Thymus (tissue), 11 donors: Measurements from ENCODE around the gene KRT4. TPM values are rescaled to one million over a fixed set of nuclear protein-coding genes. Genes with fewer than 3 reads are reported as not detected.

Experiments used
- DNase-seq, 9 donors: peaks; one replicate each; pipeline ENCODE4 v3.0.0-alpha.2; 2013; ENCODE audit warnings: low spot score in 9 of 9, low read depth in 6 of 9, missing footprints in 1 of 9
- H3K27ac ChIP-seq, 2 donors: one replicate each; pipeline ENCODE4 v1.5.1; 2013; ENCODE audit warnings: control low read depth in 1 of 2, low read depth in 1 of 2, low read length in 1 of 2, mild to moderate bottlenecking in 1 of 2, moderate library complexity in 1 of 2
- H3K27me3 ChIP-seq, 2 donors: one replicate each; pipeline ENCODE4 v1.5.1; 2013; ENCODE audit warnings: low read length in 1 of 2; ENCODE audit not compliant: control insufficient read depth in 2 of 2, insufficient read depth in 1 of 2
- H3K36me3 ChIP-seq, 2 donors: one replicate each; pipeline ENCODE4 v1.5.1; 2013; ENCODE audit warnings: low read length in 1 of 2, mild to moderate bottlenecking in 1 of 2, moderate library complexity in 1 of 2; ENCODE audit not compliant: control insufficient read depth in 2 of 2, insufficient read depth in 2 of 2
- H3K4me1 ChIP-seq, 2 donors: one replicate each; pipeline ENCODE4 v1.5.1; 2013; ENCODE audit warnings: low read length in 2 of 2; ENCODE audit not compliant: control insufficient read depth in 2 of 2, insufficient read depth in 2 of 2
- H3K4me3 ChIP-seq, 2 donors: one replicate each; pipeline ENCODE4 v1.5.1; 2013; ENCODE audit warnings: low read length in 2 of 2, control low read depth in 1 of 2, mild to moderate bottlenecking in 1 of 2
- H3K9me3 ChIP-seq, 2 donors: one replicate each; pipeline ENCODE4 v1.5.1; 2013; ENCODE audit warnings: low read length in 1 of 2, mild to moderate bottlenecking in 1 of 2; ENCODE audit not compliant: control insufficient read depth in 2 of 2, insufficient read depth in 1 of 2
- WGBS: extraction: QIAGEN DNeasy Blood & Tissue Kit; methylation state at CpG from one replicate; pipeline ENCODE4 v1.1.7; 2013; 5-methylcytosine and 5-hydroxymethylcytosine counted together
- polyA plus RNA-seq: library from polyadenylated mRNA; stranded (reverse); fragments of 200-250 nt; gene quantifications from one replicate; pipeline ENCODE4 v1.2.3, GENCODE V29; 2013
- total RNA-seq: library from RNA; stranded (reverse); fragments of 120-200 nt; gene quantifications from one replicate; pipeline ENCODE4 v1.2.4, GENCODE V29; 2013
- donor health status: healthy.

KRT4 gene
- total and polyA plus RNA-seq, 2 donors, result 0.66 to 24.8 TPM

DNA sequence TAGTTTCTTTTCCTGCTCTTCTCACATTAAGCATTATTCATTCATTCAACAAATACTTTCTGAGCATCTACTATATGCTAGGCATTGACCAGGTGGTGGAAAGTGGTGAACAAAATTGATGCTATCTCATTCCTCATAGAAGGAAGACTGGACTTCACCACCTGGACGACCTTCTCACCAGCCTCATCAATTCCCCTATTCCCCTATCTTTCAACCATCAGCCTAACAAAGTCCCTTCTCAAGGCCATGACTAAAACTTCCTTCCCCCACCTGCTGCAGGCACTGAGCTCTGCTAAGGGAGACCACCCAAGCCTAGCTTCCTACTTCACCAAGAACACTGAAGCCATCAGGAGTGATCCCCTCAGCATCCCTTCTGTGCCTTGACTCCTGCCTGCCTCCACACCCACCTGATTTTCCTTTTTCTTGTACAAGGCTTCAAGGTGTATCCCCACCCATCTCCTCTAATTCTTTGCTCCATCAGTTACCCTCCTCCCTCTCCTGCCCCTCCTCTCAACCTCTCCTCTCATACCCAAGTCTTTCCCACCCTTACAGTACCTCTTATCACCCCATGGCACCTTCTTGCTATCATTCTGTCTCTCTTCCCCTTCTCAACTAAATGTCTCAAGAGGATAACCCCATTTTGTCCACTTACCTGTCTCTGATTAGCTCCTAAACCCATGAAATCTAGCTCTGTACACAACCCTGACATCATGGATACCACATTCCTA, 56.3 kb downstream of the KRT4 start:
- Histone ChIP-seq H3K27ac (no peak overlapping the region), H3K4me3 (no peak overlapping the region), H3K27me3 (no peaks in the 10 kb centered on the region), H3K4me1 (no peaks in the 10 kb centered on the region), H3K36me3 (no peaks in the 10 kb centered on the region), H3K9me3 (peaks cover 1 to 9% of the 10 kb centered on the region in 2 donors)
- no peak for DNase-seq
- 46% methylated on average over 1 of the region's 1 CpG for WGBS

Other genes with a start within 250 kb of the KRT4 start
- 0.09 TPM for gene KRT74, start 240.3 kb downstream of the KRT4 start, total RNA-seq
- gene KRT74, start 240.3 kb downstream of the KRT4 start, polyA plus RNA-seq, result 0.34 TPM
- 0.33 TPM for gene KRT72, start 212.7 kb downstream of the KRT4 start, total RNA-seq
- 12.0 TPM for gene KRT72, start 212.7 kb downstream of the KRT4 start, polyA plus RNA-seq
- gene KRT73, start 195.6 kb downstream of the KRT4 start, total RNA-seq, result 0.28 TPM
- gene KRT73, start 195.6 kb downstream of the KRT4 start, polyA plus RNA-seq, result 1.9 TPM
- 3.6 TPM for gene KRT2, start 161.9 kb downstream of the KRT4 start, total RNA-seq
- gene KRT2, start 161.9 kb downstream of the KRT4 start, polyA plus RNA-seq, result 26.4 TPM
- gene KRT1, start 133.7 kb downstream of the KRT4 start, total RNA-seq, result 9.3 TPM
- gene KRT1, start 133.7 kb downstream of the KRT4 start, polyA plus RNA-seq, result 507 TPM
- gene KRT77, start 110.6 kb downstream of the KRT4 start, total RNA-seq, result 0.66 TPM
- gene KRT77, start 110.6 kb downstream of the KRT4 start, polyA plus RNA-seq, result 4.1 TPM
- 0.14 TPM for gene KRT76, start 36.8 kb downstream of the KRT4 start, total RNA-seq
- gene KRT76, start 36.8 kb downstream of the KRT4 start, polyA plus RNA-seq, result 0.91 TPM
- 0.14 TPM for gene KRT3, start 18.0 kb downstream of the KRT4 start, total RNA-seq
- gene KRT3, start 18.0 kb downstream of the KRT4 start, polyA plus RNA-seq, result 1.0 TPM
- 1.0 TPM for gene KRT79, start 20.2 kb upstream of the KRT4 start, total RNA-seq
- 25.8 TPM for gene KRT79, start 20.2 kb upstream of the KRT4 start, polyA plus RNA-seq
- gene KRT78, start 34.9 kb upstream of the KRT4 start, total RNA-seq, result 0.42 TPM
- 7.2 TPM for gene KRT78, start 34.9 kb upstream of the KRT4 start, polyA plus RNA-seq
- 100 TPM for gene KRT8, start 91.0 kb upstream of the KRT4 start, total RNA-seq
- gene KRT8, start 91.0 kb upstream of the KRT4 start, polyA plus RNA-seq, result 142 TPM
- 23.6 TPM for gene KRT18, start 135.0 kb upstream of the KRT4 start, total RNA-seq
- 60.2 TPM for gene KRT18, start 135.0 kb upstream of the KRT4 start, polyA plus RNA-seq
- 432 TPM for gene EIF4B, start 192.3 kb upstream of the KRT4 start, total RNA-seq
- 148 TPM for gene EIF4B, start 192.3 kb upstream of the KRT4 start, polyA plus RNA-seq
- gene TNS2, start 235.9 kb upstream of the KRT4 start, total RNA-seq, result 2.3 TPM
- 40.4 TPM for gene TNS2, start 235.9 kb upstream of the KRT4 start, polyA plus RNA-seq